H7 (cell line): Measurements from ENCODE around the gene RHOF. TPM values are rescaled to one million over a fixed set of nuclear protein-coding genes. Genes with fewer than 3 reads are reported as not detected.
"Not testable (repeated sequence)": the region's sequence is repeated elsewhere in the genome, so short reads cannot be mapped to it uniquely, and the experiment has no call there.

Source experiments
- DNase-seq: peaks from one replicate; pipeline ENCODE4 v3.0.0; 2012
- H3K27me3 ChIP-seq: 2 replicates; pipeline ENCODE4 v1.6.0; 2011; ENCODE audit warnings: mild to moderate bottlenecking, low read length; ENCODE audit not compliant: control insufficient read depth, insufficient read depth
- H3K36me3 ChIP-seq: replicated peaks from 2 replicates; pipeline ENCODE4 v1.5.1; 2011; ENCODE audit warnings: low read length; ENCODE audit not compliant: control insufficient read depth, insufficient read depth
- H3K4me3 ChIP-seq: 2 replicates; pipeline ENCODE4 v1.5.1; 2011; ENCODE audit warnings: low read depth, mild to moderate bottlenecking, control low read depth, low read length, moderate library complexity; ENCODE audit not compliant: insufficient read depth
- total RNA-seq: library from RNA; depleted of rRNA; stranded (reverse); fragments of >200 nt; shearing (Covaris generic); gene quantifications from 2 replicates; pipeline ENCODE4 v1.2.3, GENCODE V29; 2014

Gene RHOF
- total RNA-seq, 1 experiment from 2014 or later, result 23.8 TPM

DNA sequence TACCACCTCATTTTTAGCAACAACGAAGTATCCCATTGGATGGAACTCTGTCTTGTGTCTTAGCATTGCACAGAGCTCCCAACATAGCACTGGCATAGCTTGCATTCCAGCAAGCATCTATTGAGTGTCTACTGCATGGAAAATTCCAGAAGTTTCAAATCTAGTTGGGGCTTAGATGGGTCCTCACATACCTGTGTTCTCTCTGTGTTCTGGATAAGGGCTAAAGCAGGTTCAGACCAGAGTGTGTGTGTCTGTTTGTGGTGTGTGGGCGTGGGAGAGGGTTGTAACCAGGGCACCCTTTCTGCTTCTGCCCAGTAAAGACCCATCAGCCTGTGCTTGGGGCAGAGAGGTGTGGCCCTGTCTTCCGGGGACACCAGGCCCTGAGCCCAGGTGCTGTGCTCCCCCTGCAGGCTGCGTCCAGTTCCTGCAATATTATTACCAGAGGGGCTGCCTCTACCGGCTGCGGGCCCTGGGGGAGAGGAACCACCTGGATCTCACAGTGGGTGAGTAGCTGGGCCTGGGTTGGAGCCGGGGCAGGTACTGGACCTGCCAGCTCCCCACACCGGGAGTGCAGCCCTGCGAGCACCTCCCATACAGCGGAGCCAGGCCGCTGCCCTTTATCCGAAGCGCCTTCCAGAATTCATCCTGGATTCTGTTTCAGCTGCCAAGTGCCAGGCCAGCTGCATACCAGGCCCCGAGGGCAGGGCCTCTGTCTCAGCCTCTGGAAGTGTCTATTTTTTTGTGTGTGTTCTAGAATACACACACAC, 20.3 kb downstream of the RHOF start:
- DNase-seq, result peak; percentile 97
- H3K27me3 ChIP-seq, result no peaks in the 10 kb centered on the region
- H3K4me3 ChIP-seq, result no peak overlapping the region
- peaks cover 2% of the 10 kb centered on the region; the same call in 1 of the 2 replicates for H3K36me3 ChIP-seq

DNA sequence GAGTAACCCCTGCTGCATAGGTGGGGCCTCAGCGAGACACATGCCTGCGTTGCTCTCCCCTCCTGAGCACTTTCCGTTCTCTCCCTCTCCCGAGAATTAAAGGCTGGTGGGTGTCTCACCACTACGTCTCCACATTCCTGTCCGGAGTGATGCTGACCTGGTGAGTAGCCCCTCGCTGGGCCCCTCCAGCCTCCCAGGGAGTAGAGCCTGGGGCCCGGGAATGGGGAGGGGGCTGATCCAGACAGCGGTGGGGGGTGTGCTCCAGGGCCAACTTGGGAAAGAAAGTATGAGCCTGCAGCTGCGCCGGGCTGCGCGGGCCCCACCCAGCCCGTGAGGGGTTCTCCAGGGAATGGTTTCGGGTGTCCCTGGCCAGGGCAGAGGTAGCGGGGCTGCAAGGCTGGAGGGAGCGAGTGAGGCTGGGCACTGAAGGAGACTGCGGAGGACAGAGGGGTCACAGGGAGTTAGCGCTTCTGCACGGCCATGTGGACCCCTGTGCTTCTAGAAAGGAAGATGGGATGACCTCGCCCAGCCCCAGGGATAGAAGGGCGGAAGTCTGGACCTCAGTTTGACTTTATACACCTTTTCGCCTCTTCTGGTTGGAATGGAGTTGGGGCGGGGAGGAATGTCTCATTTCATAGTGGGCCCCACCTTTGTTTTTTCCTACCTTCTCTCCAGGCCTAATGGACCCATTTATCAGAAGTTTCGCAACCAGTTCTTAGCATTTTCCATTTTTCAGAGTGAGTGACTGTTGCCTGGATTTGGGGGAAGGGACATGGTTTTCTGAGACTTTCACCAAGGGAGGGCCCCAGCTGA, 22.5 kb downstream of the RHOF start:
- H3K27me3 ChIP-seq, result no peaks in the 10 kb centered on the region
- peaks cover 4% of the 10 kb centered on the region; the same call in 1 of the 2 replicates for H3K36me3 ChIP-seq
- H3K4me3 ChIP-seq, result no peak overlapping the region
- DNase-seq, result peak; percentile 62

GRCh38 chr12:121770388-121770787, 23.1 kb downstream of the RHOF start:
- no peaks in the 10 kb centered on the region for H3K27me3 ChIP-seq
- no peak overlapping the region for H3K4me3 ChIP-seq
- H3K36me3 ChIP-seq, result peaks cover 5% of the 10 kb centered on the region; the same call in 1 of the 2 replicates
- peak; percentile 57 for DNase-seq

DNA sequence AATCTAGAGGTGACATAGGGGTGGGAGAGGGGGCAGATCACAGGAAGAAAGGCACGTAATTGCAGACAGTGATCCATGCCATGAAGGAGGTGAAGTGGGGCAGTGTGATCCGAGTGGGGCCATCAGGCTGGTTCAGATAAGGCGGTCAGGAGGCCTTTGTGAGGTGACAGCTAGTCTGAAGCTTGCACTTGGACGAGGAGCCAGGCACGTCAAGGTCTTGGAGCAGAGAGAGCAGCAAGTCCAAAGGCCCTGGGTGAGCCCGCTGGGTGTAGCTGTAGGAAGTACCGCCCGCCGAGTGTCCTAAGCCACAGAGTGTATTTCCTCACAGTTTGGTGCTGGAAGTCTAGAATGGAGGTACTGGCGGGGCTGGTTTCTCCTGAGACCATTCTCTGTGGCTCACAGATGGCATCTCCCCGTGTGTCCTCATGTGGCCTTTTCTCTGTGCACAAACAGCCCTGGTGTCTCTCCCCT, 23.6 kb downstream of the RHOF start:
- H3K27me3 ChIP-seq, result no peaks in the 10 kb centered on the region
- peaks cover 5% of the 10 kb centered on the region; the same call in 1 of the 2 replicates for H3K36me3 ChIP-seq
- no peak overlapping the region for H3K4me3 ChIP-seq
- no peak for DNase-seq

DNA sequence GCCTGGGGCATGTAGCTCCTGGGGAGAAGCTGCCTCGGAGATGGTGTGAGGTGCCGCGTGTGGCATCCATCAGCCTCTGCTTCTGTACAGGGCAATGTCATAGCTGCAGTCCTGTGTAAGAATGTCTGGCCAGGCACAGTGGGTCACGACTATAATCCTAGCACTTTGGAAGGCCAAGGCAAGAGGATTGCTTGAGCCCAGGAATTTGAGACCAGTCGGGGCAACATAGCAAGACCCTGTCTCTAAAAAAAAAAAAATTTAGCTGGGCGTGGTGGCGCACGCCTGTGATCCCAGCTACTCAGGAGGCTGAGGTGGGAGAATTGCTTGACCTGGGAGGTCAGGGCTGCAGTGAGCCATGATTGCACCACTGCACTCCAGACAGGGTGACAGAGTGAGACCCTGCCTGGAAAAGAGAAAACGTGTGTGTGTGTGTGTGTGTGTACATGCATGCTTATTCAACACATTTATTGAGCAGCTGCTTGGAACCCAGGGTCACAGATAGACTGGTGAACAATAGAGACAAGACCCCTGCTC, 24.1 kb downstream of the RHOF start:
- Histone ChIP-seq H3K36me3 (peaks cover 5% of the 10 kb centered on the region; the same call in 1 of the 2 replicates), H3K27me3 (no peaks in the 10 kb centered on the region), H3K4me3 (no peak overlapping the region)
- DNase-seq, result no peak

GRCh38 chr12:121767525-121768016, 25.9 kb downstream of the RHOF start:
- DNase-seq, result no peak
- Histone ChIP-seq H3K27me3 (no peaks in the 10 kb centered on the region), H3K36me3 (peaks cover 6% of the 10 kb centered on the region), H3K4me3 (no peak overlapping the region)

- H3K36me3 ChIP-seq, result peaks cover 8% of the 10 kb centered on the region
- H3K4me3 ChIP-seq, result no peak overlapping the region
- DNase-seq, result peak; percentile 73
- no peaks in the 10 kb centered on the region for H3K27me3 ChIP-seq
Measured at GRCh38 chr12:121766290-121767039, 27.0 kb downstream of the RHOF start.

DNA sequence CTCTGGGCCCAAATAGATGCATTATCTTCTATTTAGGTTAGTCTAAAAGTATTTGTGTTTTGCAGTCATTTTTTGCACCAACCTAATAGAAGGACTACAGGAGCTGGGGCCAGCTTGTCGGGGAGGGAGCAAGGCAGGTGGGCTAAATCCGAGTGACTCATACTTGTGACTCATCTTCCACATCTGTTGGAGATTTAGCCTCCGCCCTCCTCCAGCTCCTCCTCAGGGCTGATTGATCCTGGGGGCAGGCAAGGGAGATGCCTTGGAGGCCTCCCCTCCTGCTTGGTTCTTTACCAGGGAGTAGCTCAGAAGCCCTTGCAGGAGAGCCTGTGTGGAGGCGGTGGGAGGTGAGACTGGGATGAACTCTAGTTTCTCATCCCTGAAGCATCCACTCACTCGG, 27.9 kb downstream of the RHOF start:
- DNase-seq, result peak; percentile 69
- H3K4me3 ChIP-seq, result no peak overlapping the region
- no peaks in the 10 kb centered on the region for H3K27me3 ChIP-seq
- H3K36me3 ChIP-seq, result peaks cover 8% of the 10 kb centered on the region

GRCh38 chr12:121764808-121765207, 28.7 kb downstream of the RHOF start:
- Histone ChIP-seq H3K4me3 (no peak overlapping the region), H3K27me3 (no peaks in the 10 kb centered on the region), H3K36me3 (peaks cover 8% of the 10 kb centered on the region)
- no peak for DNase-seq

DNA sequence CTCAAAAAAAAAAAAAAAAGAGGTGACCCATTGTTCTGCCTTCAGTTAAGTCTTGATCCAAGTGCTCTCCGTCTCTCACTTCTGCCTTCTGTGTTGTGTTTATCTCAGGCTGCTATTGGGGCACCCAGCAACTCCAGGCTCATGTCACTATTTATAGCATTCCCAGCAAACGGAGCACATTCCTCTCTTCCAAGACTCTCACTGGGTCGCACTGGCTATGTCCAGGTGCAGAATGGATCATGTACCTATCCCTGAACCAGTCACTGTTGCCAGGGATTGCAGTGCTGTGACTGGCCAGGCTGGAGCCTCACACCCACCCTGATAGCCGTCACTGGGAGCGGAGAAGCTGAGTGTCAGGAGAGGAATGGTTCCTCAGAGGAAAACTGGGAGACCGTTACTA, 31.2 kb downstream of the RHOF start:
- Histone ChIP-seq H3K4me3 (no peak overlapping the region), H3K27me3 (no peaks in the 10 kb centered on the region), H3K36me3 (peaks cover 8% of the 10 kb centered on the region)
- DNase-seq, result no peak

DNA sequence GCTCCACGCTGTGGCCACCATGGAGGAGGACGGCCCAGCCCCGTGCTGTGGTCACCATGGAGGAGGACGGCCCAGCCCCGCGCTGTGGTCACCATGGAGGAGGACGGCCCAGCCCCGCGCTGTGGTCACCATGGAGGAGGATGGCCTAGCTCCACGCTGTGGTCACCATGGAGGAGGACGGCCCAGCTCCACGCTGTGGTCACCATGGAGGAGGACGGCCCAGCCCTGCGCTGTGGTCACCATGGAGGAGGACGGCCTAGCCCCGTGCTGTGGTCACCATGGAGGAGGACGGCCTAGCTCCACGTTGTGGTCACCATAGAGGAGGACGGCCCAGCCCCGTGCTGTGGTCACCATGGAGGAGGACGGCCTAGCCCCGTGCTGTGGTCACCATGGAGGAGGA, 35.0 kb downstream of the RHOF start:
- H3K27me3 ChIP-seq, H3K4me3 ChIP-seq, DNase-seq: not testable (repeated sequence)
- H3K36me3 ChIP-seq, result peaks cover 13% of the 10 kb centered on the region

DNA sequence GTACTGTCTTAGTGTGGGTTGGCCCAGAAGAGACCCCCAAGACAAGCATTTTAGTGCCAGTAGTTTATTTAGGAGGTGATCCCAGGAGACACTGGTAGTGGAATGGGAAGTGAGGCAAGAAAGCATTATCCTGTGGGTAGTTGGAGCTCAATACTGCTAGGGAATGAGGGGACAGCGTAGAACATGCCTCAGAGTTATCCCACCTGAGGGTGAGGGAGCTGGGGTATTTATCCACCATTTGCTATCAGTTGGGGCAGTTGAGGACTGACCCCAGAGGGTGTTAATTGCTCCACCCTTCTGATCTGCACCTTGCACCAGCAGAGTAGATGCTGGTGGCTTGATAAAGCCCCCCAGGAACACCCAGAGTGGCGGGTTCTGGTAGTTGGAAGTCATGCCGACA, 37.9 kb downstream of the RHOF start:
- H3K36me3 ChIP-seq, result peaks cover 14% of the 10 kb centered on the region
- DNase-seq, result no peak
- H3K27me3 ChIP-seq, result no peaks in the 10 kb centered on the region
- no peak overlapping the region for H3K4me3 ChIP-seq

GRCh38 chr12:121754836-121755235, 38.7 kb downstream of the RHOF start:
- H3K36me3 ChIP-seq, result peaks cover 16% of the 10 kb centered on the region
- no peaks in the 10 kb centered on the region for H3K27me3 ChIP-seq
- H3K4me3 ChIP-seq, result no peak overlapping the region
- DNase-seq, result no peak

- H3K36me3 ChIP-seq, result peaks cover 16% of the 10 kb centered on the region
- DNase-seq, result no peak
- no peak overlapping the region for H3K4me3 ChIP-seq
- no peaks in the 10 kb centered on the region for H3K27me3 ChIP-seq
Measured at GRCh38 chr12:121753844-121754264, 39.6 kb downstream of the RHOF start.
